Measurements from ENCODE around the gene NCAM1.

The NCAM1 gene

GRCh38 chr11:113198972-113199661 is 237.9 kb downstream of the NCAM1 start:
- Histone ChIP-seq H3K36me3 (ENCODE audit: insufficient read depth, low read length) (no peaks in the 10 kb centered on the region), H3K4me3 (ENCODE audit: low read depth in 1 of 2, low read length in 2 of 2) (no peak overlapping the region), H3K9ac (ENCODE audit: low read depth, low read length) (no peak overlapping the region), H3K27me3 (ENCODE audit: insufficient read depth, low read length, poor library complexity) (no peaks in the 10 kb centered on the region), H2AFZ (ENCODE audit: low read depth, low read length) (no peak overlapping the region), H3K9me3 (ENCODE audit: insufficient read depth, low read length, severe bottlenecking) (no peaks in the 10 kb centered on the region), H3K79me2 (ENCODE audit: insufficient read depth, low read length) (no peaks in the 10 kb centered on the region), H4K20me1 (ENCODE audit: insufficient read depth, low read length) (no peaks in the 10 kb centered on the region), H3K4me1 (ENCODE audit: insufficient read depth, low read length) (no peaks in the 10 kb centered on the region), H3K27ac (ENCODE audit: low read length) (no peak overlapping the region), H3K4me2 (ENCODE audit: insufficient read depth, low read length) (no peak overlapping the region)
- TF ChIP-seq EZH2 (IDR thresholded peaks at IDR 0.05; ENCODE audit: borderline replicate concordance, low read depth, low read length, severe bottlenecking): no peak
- no peak for TF ChIP-seq CTCF (IDR thresholded peaks at IDR 0.05; ENCODE audit: borderline replicate concordance, extremely low read depth, low read length, poor library complexity, severe bottlenecking)
- no peak for ATAC-seq (ENCODE audit: insufficient read depth, low read depth)
- no peak for DNase-seq

- H3K4me1 ChIP-seq (ENCODE audit: insufficient read depth, low read length): no peaks in the 10 kb centered on the region
- H4K20me1 ChIP-seq (ENCODE audit: insufficient read depth, low read length): no peaks in the 10 kb centered on the region
- H3K27ac ChIP-seq (ENCODE audit: low read length): no peak overlapping the region
- no peak overlapping the region for H2AFZ ChIP-seq (ENCODE audit: low read depth, low read length)
- no peak for ATAC-seq (ENCODE audit: insufficient read depth, low read depth)
- no peaks in the 10 kb centered on the region for H3K9me3 ChIP-seq (ENCODE audit: insufficient read depth, low read length, severe bottlenecking)
- no peaks in the 10 kb centered on the region for H3K36me3 ChIP-seq (ENCODE audit: insufficient read depth, low read length)
- no peak overlapping the region for H3K4me2 ChIP-seq (ENCODE audit: insufficient read depth, low read length)
- no peak overlapping the region for H3K9ac ChIP-seq (ENCODE audit: low read depth, low read length)
- H3K79me2 ChIP-seq (ENCODE audit: insufficient read depth, low read length): no peaks in the 10 kb centered on the region
- TF ChIP-seq EZH2 (IDR thresholded peaks at IDR 0.05; ENCODE audit: borderline replicate concordance, low read depth, low read length, severe bottlenecking) (no peak), CTCF (IDR thresholded peaks at IDR 0.05; ENCODE audit: borderline replicate concordance, extremely low read depth, low read length, poor library complexity, severe bottlenecking) (no peak)
- H3K27me3 ChIP-seq (ENCODE audit: insufficient read depth, low read length, poor library complexity): no peaks in the 10 kb centered on the region
- DNase-seq: no peak
- no peak overlapping the region for H3K4me3 ChIP-seq (ENCODE audit: low read depth in 1 of 2, low read length in 2 of 2)
These were observed 238.6 kb downstream of the NCAM1 start for GRCh38 chr11:113199866-113200265.

GRCh38 chr11:113201054-113201818 is 240.0 kb downstream of the NCAM1 start:
- H4K20me1 ChIP-seq (ENCODE audit: insufficient read depth, low read length): no peaks in the 10 kb centered on the region
- no peak for DNase-seq
- no peak overlapping the region for H3K27ac ChIP-seq (ENCODE audit: low read length)
- no peaks in the 10 kb centered on the region for H3K4me1 ChIP-seq (ENCODE audit: insufficient read depth, low read length)
- no peaks in the 10 kb centered on the region for H3K79me2 ChIP-seq (ENCODE audit: insufficient read depth, low read length)
- H3K36me3 ChIP-seq (ENCODE audit: insufficient read depth, low read length): no peaks in the 10 kb centered on the region
- H3K9ac ChIP-seq (ENCODE audit: low read depth, low read length): no peak overlapping the region
- H3K4me2 ChIP-seq (ENCODE audit: insufficient read depth, low read length): no peak overlapping the region
- H2AFZ ChIP-seq (ENCODE audit: low read depth, low read length): no peak overlapping the region
- ATAC-seq (ENCODE audit: insufficient read depth, low read depth): no peak
- H3K4me3 ChIP-seq (ENCODE audit: low read depth in 1 of 2, low read length in 2 of 2): no peak overlapping the region
- H3K9me3 ChIP-seq (ENCODE audit: insufficient read depth, low read length, severe bottlenecking): no peaks in the 10 kb centered on the region
- no peak for TF ChIP-seq EZH2 (IDR thresholded peaks at IDR 0.05; ENCODE audit: borderline replicate concordance, low read depth, low read length, severe bottlenecking)
- H3K27me3 ChIP-seq (ENCODE audit: insufficient read depth, low read length, poor library complexity): no peaks in the 10 kb centered on the region

- Histone ChIP-seq H2AFZ (ENCODE audit: low read depth, low read length) (no peak overlapping the region), H3K4me1 (ENCODE audit: insufficient read depth, low read length) (no peaks in the 10 kb centered on the region)
These were observed 241.2 kb downstream of the NCAM1 start for GRCh38 chr11:113202431-113202830.

More at GRCh38 chr11:113202431-113202830, 241.2 kb downstream of the NCAM1 start:
- Histone ChIP-seq H3K79me2 (ENCODE audit: insufficient read depth, low read length) (no peaks in the 10 kb centered on the region), H3K9me3 (ENCODE audit: insufficient read depth, low read length, severe bottlenecking) (no peaks in the 10 kb centered on the region), H3K9ac (ENCODE audit: low read depth, low read length) (no peak overlapping the region), H3K4me3 (ENCODE audit: low read depth in 1 of 2, low read length in 2 of 2) (no peak overlapping the region), H3K4me2 (ENCODE audit: insufficient read depth, low read length) (no peak overlapping the region), H4K20me1 (ENCODE audit: insufficient read depth, low read length) (no peaks in the 10 kb centered on the region), H3K27me3 (ENCODE audit: insufficient read depth, low read length, poor library complexity) (no peaks in the 10 kb centered on the region), H3K36me3 (ENCODE audit: insufficient read depth, low read length) (no peaks in the 10 kb centered on the region), H3K27ac (ENCODE audit: low read length) (no peak overlapping the region)
- ATAC-seq (ENCODE audit: insufficient read depth, low read depth) (no peak), DNase-seq (no peak)
- TF ChIP-seq CTCF (IDR thresholded peaks at IDR 0.05; ENCODE audit: borderline replicate concordance, extremely low read depth, low read length, poor library complexity, severe bottlenecking) (no peak), EZH2 (IDR thresholded peaks at IDR 0.05; ENCODE audit: borderline replicate concordance, low read depth, low read length, severe bottlenecking) (no peak)
